ENCODE data around the gene LPCAT1. TPM values are rescaled to one million over a fixed set of nuclear protein-coding genes. Genes with fewer than 3 reads are reported as not detected.

Gene LPCAT1
- total and polyA plus RNA-seq, 2 donors (not counting 3 experiments of a cell fraction or from before 2014, with no cell fraction given) = 28.9 to 57.2 TPM

DNA sequence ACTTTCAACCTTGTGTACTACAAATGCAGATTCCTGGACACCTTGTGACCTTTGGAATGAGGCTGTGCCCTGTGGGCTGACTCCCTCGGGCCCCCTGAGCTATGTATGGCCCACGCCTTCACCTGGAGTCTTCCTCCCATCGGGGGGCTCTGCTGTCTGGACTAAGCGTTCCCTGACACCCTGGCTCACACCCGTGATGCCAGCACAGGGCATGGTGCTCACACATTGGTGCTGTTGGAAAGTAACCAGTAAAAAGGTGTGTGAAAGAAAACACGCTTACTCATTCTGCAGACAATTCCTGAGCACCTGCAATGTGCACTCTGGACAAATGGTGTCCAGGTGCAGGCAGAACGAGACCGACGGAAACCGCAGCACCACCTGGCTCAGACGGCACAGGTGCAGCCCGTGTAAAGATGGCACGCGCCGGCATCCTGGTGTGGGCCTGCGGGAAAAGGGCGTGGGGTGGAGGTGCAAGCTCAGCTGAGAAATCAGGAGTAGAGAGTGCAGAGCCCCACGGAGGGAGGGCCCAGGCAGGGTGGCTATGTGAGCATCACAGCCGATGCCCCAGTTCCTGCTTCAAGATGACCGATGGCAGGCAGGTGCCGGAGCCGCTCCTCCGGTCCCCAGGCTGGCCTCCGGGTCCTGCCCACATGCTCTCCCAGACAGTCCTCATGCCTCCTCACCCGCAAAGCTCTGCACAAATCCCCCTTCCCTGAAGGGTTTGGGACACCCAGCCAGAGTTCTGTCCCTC is 11.0 kb downstream of the LPCAT1 start:
- no TSS peak for BruUV-seq (replicated peaks)
- peaks cover 87% of the 10 kb centered on the region for H3K79me2 ChIP-seq (ENCODE audit: control insufficient read depth, insufficient read depth, low read length)
- no peak overlapping the region for H3K4me3 ChIP-seq (replicated peaks in 1 of 3; ENCODE audit: insufficient read depth in 1 of 3, low read depth in 1 of 3, low read length in 3 of 3)
- peaks cover 4 to 18% of the 10 kb centered on the region in 2 experiments for H3K36me3 ChIP-seq (ENCODE audit: control insufficient read depth in 2 of 2, extremely low read depth in 1 of 2, insufficient read depth in 2 of 2, low read length in 2 of 2)
- no peaks in the 10 kb centered on the region for H3K9me3 ChIP-seq (replicated peaks; ENCODE audit: control insufficient read depth, insufficient read depth, low read length)
- no peaks in the 10 kb centered on the region for H4K20me1 ChIP-seq (replicated peaks; ENCODE audit: control insufficient read depth, extremely low read depth, insufficient read depth, low read length)
- intact Hi-C loops (cut with micrococcal nuclease) (no loop called here), dilution Hi-C loops (cut with MboI; ENCODE audit: extremely low pct_ligation_motif_present, low sequenced_read_pairs) (no loop called here)
- no peak for FAIRE-seq
- no peaks in the 10 kb centered on the region for H3K27me3 ChIP-seq (ENCODE audit: control insufficient read depth in 2 of 2, insufficient read depth in 2 of 2, low read length in 2 of 2)
- H3K9ac ChIP-seq (replicated peaks; ENCODE audit: extremely low read depth, insufficient read depth, low read length) = no peak overlapping the region
- H3K4me1 ChIP-seq (ENCODE audit: control insufficient read depth, extremely low read depth, insufficient read depth, low read length) = no peaks in the 10 kb centered on the region
- TF ChIP-seq, protein P1, sequence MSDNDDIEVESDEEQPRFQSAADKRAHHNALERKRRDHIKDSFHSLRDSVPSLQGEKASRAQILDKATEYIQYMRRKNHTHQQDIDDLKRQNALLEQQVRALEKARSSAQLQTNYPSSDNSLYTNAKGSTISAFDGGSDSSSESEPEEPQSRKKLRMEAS (IDR thresholded peaks at IDR 0.05; ENCODE audit: insufficient read depth, insufficient read length) = no peak
- TF ChIP-seq MYC (IDR thresholded peaks at IDR 0.05; ENCODE audit: low read depth, low read length) = no peak
- TF ChIP-seq POLR2A (IDR thresholded peaks at IDR 0.05; ENCODE audit: low read depth, low read length) = no peak
- TF ChIP-seq GATA2 (IDR thresholded peaks at IDR 0.05; ENCODE audit: insufficient read depth, insufficient read length, low read depth, low read length) = no peak
- TF ChIP-seq POLR2AphosphoS5 (IDR thresholded peaks at IDR 0.05; ENCODE audit: insufficient read depth, low read depth, low read length) = no peak
- TF ChIP-seq, protein P2, sequence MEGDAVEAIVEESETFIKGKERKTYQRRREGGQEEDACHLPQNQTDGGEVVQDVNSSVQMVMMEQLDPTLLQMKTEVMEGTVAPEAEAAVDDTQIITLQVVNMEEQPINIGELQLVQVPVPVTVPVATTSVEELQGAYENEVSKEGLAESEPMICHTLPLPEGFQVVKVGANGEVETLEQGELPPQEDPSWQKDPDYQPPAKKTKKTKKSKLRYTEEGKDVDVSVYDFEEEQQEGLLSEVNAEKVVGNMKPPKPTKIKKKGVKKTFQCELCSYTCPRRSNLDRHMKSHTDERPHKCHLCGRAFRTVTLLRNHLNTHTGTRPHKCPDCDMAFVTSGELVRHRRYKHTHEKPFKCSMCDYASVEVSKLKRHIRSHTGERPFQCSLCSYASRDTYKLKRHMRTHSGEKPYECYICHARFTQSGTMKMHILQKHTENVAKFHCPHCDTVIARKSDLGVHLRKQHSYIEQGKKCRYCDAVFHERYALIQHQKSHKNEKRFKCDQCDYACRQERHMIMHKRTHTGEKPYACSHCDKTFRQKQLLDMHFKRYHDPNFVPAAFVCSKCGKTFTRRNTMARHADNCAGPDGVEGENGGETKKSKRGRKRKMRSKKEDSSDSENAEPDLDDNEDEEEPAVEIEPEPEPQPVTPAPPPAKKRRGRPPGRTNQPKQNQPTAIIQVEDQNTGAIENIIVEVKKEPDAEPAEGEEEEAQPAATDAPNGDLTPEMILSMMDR (IDR thresholded peaks at IDR 0.05; ENCODE audit: extremely low read depth in 1 of 2, insufficient read depth in 1 of 2, low read depth in 1 of 2, low read length in 2 of 2) = no peak
- TF ChIP-seq EZH2 (IDR thresholded peaks at IDR 0.05; ENCODE audit: borderline replicate concordance, low read depth, low read length, severe bottlenecking) = no peak
- TF ChIP-seq JUN (IDR thresholded peaks at IDR 0.05; ENCODE audit: borderline replicate concordance, insufficient read depth, insufficient read length, low read depth) = no peak
- no peak for TF ChIP-seq FOS (IDR thresholded peaks at IDR 0.05; ENCODE audit: borderline replicate concordance, insufficient read depth, low read length)
- no peak overlapping the region for H3K27ac ChIP-seq (ENCODE audit: insufficient read depth, low read depth, low read length)
- POLR2A ChIA-PET = no interaction called here
- no peaks in the 10 kb centered on the region for H3K9me1 ChIP-seq (replicated peaks; ENCODE audit: control insufficient read depth, extremely low read depth, insufficient read depth, low read length)
- H3K4me2 ChIP-seq (ENCODE audit: insufficient read depth, low read length) = no peak overlapping the region
- H2AFZ ChIP-seq (ENCODE audit: low read depth, low read length) = no peak overlapping the region
- CTCF ChIA-PET = interaction anchor here (0.6 kb wide), 1 partner anchor 22 kb away, joined by 3 read pairs; no protein-coding TSS in a partner anchor
- no peak for DNase-seq (ENCODE audit: low read depth, low spot score)
